Measurements from ENCODE around the gene CFB. TPM values are rescaled to one million over a fixed set of nuclear protein-coding genes. Genes with fewer than 3 reads are reported as not detected.
"Not testable (repeated sequence)": the region's sequence is repeated elsewhere in the genome, so short reads cannot be mapped to it uniquely, and the experiment has no call there.

CFB gene
- total RNA-seq, 2 experiments from 2014 or later: 0.58 to 0.60 TPM

DNA sequence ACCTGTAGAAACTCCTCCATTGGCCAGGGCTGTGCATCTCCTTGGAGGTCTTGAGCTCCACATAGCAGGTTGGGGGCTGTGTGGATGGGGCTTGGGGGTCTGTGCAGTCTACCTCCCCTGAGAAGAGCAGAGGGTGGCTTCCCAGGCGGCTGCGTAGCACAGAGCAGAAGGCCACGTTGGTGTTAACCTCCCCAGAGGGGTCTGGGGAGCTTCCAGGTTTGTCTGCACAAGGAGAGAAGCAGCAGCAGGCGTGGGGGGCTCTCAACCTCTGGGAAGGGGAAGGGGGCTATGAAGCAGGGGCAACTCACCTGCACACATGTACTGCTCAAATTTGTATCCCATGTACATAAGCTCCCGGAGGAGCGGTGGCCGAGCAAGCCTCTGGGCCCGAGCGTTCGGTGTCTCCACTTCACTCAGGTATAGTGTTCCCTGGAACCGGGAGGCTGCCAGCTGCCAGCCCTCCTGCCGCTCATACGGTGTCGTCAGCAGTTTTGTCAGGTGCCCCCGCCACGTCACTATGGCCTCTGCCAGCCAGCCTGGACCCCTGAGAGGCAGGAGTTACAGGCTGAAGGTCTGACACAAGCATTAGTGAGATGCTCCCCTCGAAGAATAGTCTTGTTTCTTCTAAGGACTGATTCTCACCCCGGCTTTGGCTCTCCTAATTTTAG, 24.8 kb downstream of the CFB start:
- H3K4me1 Mint-ChIP-seq: peaks cover 45% of the 10 kb centered on the region
- no peaks in the 10 kb centered on the region for H3K9me3 Mint-ChIP-seq
- H3K36me3 Mint-ChIP-seq (ENCODE audit: low read depth): peaks cover 46% of the 10 kb centered on the region
- CTCF ChIA-PET: interaction anchor here (1.2 to 3.0 kb wide), 4 partner anchors 10 to 107 kb away, joined by 3 to 13 read pairs (median 10); partner anchors contain the start of genes NELFE, NEU1 and SKIC2
- POLR2A ChIA-PET: interaction anchor here (1.2 to 8.3 kb wide), 8 partner anchors 11 to 235 kb away, joined by 3 to 162 read pairs (median 6); partner anchors contain the start of genes ATF6B, CLIC1, EHMT2 and NELFE
- peak overlapping the region; percentile 97 for H3K4me3 Mint-ChIP-seq
- no peaks in the 10 kb centered on the region for H3K27me3 Mint-ChIP-seq
- no peak for DNase-seq
- H3K27ac Mint-ChIP-seq: peak overlapping the region; percentile 99

DNA sequence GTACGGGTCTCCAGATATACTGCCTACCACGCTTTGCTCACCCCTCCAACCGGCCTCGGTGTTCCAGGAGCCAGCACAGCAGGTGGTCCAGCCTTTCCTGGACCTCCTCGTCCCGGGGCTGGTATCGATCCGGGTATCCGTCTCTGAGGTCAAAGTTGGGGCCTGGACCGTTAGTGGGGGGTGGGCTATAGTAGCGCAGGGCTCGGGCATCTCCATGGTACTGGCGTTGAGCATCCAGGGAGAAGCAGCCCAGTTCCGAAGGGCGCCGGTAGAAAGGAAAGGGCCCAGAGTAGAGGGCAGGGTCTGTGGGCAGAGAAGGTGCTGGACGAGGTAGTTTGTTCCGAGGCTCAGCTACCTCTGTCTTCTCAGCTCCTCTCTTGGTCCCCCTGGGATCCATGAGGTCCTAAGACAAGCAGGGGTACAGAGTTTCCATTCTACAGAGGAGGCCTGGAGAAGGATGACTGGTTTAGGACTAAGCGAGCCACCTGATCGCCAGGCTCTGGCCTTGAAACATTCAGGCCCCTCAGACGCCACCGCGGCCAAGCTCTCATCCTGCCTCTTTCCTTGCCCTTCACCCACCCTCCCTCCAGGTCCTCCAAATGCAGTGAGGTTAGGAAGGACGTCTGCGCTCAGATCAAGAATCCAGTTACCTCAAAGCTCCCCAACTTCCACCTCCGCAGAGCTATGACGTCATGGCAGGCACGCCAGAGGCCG, 25.5 kb downstream of the CFB start:
- no peaks in the 10 kb centered on the region for H3K9me3 Mint-ChIP-seq
- peaks cover 39% of the 10 kb centered on the region for H3K36me3 Mint-ChIP-seq (ENCODE audit: low read depth)
- ChIA-PET CTCF (interaction anchor here (0.6 to 3.0 kb wide), 8 partner anchors 11 to 1238 kb away, joined by 3 to 13 read pairs (median 4); partner anchors contain the start of genes NELFE, NEU1 and SKIC2), POLR2A (interaction anchor here (0.7 to 8.3 kb wide), 23 partner anchors 12 to 1000 kb away, joined by 3 to 162 read pairs (median 4); partner anchors contain the start of genes ATF6B, CFB, CLIC1 and CSNK2B)
- no peaks in the 10 kb centered on the region for H3K27me3 Mint-ChIP-seq
- no peak for DNase-seq
- peaks cover 45% of the 10 kb centered on the region for H3K4me1 Mint-ChIP-seq
- H3K4me3 Mint-ChIP-seq: peak overlapping the region; percentile 97
- H3K27ac Mint-ChIP-seq: peak overlapping the region; percentile 99

DNA sequence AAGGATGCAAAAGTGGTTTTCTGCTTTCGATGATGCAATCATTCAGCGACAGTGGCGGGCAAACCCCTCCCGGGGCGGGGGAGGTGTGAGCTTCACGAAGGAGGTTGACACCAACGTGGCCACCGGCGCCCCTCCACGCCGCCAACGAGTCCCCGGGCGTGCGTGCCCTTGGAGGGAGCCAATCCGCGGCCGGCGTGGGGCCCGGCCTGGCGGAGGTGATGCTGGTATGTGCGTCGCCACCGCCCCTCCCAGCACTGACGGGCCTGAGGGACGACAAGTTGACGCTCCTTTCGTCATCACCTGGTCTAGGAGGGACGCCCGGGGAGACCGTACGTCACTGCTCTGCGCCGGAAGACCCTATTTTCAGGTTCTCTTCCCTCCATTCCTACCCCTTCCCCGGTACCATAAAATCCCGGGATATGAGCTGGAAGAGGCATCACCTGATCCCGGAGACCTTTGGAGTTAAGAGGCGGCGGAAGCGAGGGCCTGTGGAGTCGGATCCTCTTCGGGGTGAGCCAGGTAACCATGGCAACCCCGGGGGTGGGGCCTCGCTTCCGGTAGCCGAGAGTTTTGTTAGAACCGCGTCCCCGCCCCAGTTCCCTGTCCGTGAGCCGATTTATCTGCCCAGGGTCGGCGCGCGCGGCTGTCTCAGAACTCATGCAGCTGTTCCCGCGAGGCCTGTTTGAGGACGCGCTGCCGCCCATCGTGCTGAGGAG, 26.3 kb downstream of the CFB start, which contains the start of gene DXO:
Gene DXO, minus strand, starts transcription at position 146 of the 716 bp plus-strand sequence. CDS start 463 bp downstream, outside the sequence.
- Mint-ChIP-seq H3K36me3 (ENCODE audit: low read depth) (peaks cover 33% of the 10 kb centered on the region), H3K27me3 (no peaks in the 10 kb centered on the region), H3K4me1 (peaks cover 45% of the 10 kb centered on the region), H3K27ac (peak within 1 kb of the TSS; percentile 99), H3K4me3 (peak within 1 kb of the TSS; percentile 97), H3K9me3 (no peaks in the 10 kb centered on the region)
- ChIA-PET POLR2A (interaction anchor here (0.7 to 8.3 kb wide), 24 partner anchors 12 to 1000 kb away, joined by 3 to 162 read pairs (median 4); partner anchors contain the start of genes ATF6B, CFB, CLIC1 and CSNK2B), CTCF (interaction anchor here (0.6 to 3.0 kb wide), 8 partner anchors 12 to 1238 kb away, joined by 3 to 13 read pairs (median 4); partner anchors contain the start of genes NELFE, NEU1 and SKIC2)
- DNase-seq: peak; percentile 98

DNA sequence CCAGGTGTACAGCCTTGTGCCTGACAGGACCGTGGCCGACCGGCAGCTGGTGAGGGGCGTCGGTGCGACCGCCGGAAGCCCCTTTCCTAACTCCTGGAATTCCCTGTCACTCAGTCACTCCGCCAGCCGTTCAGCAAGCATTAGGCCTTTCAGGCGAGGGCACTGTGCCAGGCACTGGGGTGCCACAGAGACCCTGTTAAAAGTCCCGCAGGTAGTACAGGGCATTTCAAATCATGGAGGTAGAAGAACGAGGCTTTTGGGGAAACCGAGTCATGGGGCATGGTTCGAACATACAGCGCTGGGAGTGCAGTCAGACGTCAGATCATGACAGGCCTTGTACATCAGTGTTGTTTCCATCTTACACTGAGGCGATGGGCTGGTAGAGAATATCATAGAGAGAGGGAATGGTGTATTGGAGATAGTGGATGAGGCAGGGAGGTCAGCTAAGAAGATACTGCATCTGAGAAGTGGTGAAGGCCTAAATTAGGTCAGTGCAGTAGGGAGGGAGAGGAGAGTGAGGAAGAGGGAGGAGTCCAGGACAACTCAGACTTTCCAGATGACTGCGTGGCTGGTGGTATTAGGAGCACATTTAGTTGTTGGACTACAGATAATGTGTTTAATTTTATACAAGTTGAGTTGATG, 26.9 kb downstream of the CFB start:
- POLR2A ChIA-PET: interaction anchor here (1.0 to 8.3 kb wide), 14 partner anchors 13 to 998 kb away, joined by 3 to 162 read pairs (median 4); partner anchors contain the start of genes CFB, CSNK2B, DDX39B and EHMT2
- no peak for DNase-seq
- Mint-ChIP-seq H3K27ac (peak overlapping the region; percentile 99), H3K27me3 (no peaks in the 10 kb centered on the region), H3K4me3 (peak overlapping the region; percentile 97), H3K4me1 (peaks cover 45% of the 10 kb centered on the region), H3K36me3 (ENCODE audit: low read depth) (peaks cover 26% of the 10 kb centered on the region), H3K9me3 (no peaks in the 10 kb centered on the region)
- CTCF ChIA-PET: interaction anchor here (1.2 to 3.0 kb wide), 4 partner anchors 14 to 109 kb away, joined by 3 to 13 read pairs (median 10); partner anchors contain the start of genes NELFE, NEU1 and SKIC2

DNA sequence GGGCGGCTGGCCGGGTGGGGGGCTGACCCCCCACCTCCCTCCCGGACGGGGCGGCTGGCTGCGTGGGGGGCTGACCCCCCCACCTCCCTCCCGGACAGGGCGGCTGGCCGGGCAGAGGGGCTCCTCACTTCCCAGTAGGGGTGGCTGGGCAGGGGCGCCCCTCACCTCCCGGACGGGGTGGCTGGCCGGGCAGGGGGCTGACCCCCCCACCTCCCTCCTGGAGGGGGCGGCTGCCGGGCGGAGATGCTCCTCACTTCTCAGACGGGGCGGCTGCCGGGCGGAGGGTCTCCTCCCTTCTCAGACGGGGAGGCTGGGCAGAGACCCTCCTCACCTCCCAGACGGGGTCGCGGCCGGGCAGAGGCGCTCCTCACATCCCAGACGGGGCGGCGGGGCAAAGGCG, 30.2 kb downstream of the CFB start:
- not testable (repeated sequence) for H3K27me3 Mint-ChIP-seq; H3K36me3 Mint-ChIP-seq (ENCODE audit: low read depth)
- H3K4me1 Mint-ChIP-seq: peaks cover 33% of the 10 kb centered on the region

DNA sequence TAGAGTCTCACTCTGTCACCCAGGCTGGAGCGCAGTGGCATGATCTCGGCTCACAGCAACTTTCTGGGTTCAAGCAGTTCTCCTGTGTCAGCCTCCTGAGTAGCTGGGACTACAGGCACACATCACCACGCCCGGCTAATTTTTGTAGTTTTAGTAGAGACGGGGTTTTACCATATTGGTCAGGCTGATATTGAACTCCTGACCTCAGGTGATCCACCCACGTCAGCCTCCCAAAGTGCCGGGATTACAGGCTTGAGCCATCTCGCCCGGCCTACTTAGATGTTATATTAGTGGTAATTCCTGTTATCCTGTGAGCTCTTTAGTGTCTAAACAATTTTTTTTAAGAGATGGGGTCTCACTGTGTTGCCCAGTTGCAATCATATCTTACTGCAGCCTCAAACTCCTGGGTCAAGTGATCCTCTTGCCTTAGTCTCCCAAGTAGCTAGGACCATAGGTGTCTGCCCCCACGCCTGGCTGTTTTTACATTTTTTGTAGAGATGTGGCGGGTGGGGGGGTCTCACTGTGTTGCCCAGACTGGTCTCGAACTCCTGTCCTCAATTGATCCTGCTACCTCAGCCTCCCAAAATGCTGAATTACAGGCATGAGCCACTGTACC, 32.0 kb downstream of the CFB start:
- Mint-ChIP-seq H3K27me3 (no peaks in the 10 kb centered on the region), H3K27ac (no peak overlapping the region)
- CTCF ChIA-PET: interaction anchor here (0.6 to 1.4 kb wide), 2 partner anchors 26 to 49 kb away, joined by 4 to 5 read pairs; no protein-coding TSS in a partner anchor

More for the DNA sequence above, 30.2 kb downstream of the CFB start:
- POLR2A ChIA-PET: interaction anchor here (8.3 kb wide), 1 partner anchor 16 kb away, joined by 162 read pairs; the partner anchor contains the start of genes NELFE and SKIC2
- DNase-seq, H3K27ac Mint-ChIP-seq, H3K9me3 Mint-ChIP-seq, H3K4me3 Mint-ChIP-seq, CTCF ChIA-PET: not testable (repeated sequence)

DNA sequence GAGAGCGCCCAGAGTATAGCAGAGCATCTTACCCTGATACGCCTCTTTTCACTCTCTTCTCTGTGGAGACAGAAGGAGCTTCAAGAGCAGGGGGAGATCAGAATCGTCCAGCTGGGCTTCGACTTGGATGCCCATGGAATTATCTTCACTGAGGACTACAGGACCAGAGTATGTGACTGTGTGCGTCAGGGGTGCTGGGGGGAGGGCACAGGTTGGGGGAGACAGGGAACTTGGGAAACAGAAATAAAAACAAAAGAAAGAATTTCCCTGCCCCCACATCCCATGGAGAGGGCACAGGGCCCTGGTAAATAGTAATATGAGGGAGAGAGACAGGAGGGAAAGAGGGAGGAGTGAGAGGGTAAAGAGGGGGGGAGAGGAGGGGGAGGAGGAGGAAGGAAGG, 32.9 kb downstream of the CFB start:
- no peaks in the 10 kb centered on the region for H3K27me3 Mint-ChIP-seq
- H3K9me3 Mint-ChIP-seq: no peaks in the 10 kb centered on the region
- H3K27ac Mint-ChIP-seq: peak overlapping the region; percentile 40
- no peak for DNase-seq
- ChIA-PET POLR2A (no interaction called here), CTCF (interaction anchor here (0.6 to 1.4 kb wide), 2 partner anchors 27 to 50 kb away, joined by 4 to 5 read pairs; no protein-coding TSS in a partner anchor)
- H3K4me1 Mint-ChIP-seq: peaks cover 10% of the 10 kb centered on the region
- H3K4me3 Mint-ChIP-seq: no peak overlapping the region
- H3K36me3 Mint-ChIP-seq (ENCODE audit: low read depth): no peaks in the 10 kb centered on the region

More for the DNA sequence above, 32.0 kb downstream of the CFB start:
- peaks cover 19% of the 10 kb centered on the region for H3K4me1 Mint-ChIP-seq
- H3K9me3 Mint-ChIP-seq: no peaks in the 10 kb centered on the region
- H3K36me3 Mint-ChIP-seq (ENCODE audit: low read depth): peaks cover 4% of the 10 kb centered on the region
- POLR2A ChIA-PET: no interaction called here
- no peak for DNase-seq
- H3K4me3 Mint-ChIP-seq: no peak overlapping the region

DNA sequence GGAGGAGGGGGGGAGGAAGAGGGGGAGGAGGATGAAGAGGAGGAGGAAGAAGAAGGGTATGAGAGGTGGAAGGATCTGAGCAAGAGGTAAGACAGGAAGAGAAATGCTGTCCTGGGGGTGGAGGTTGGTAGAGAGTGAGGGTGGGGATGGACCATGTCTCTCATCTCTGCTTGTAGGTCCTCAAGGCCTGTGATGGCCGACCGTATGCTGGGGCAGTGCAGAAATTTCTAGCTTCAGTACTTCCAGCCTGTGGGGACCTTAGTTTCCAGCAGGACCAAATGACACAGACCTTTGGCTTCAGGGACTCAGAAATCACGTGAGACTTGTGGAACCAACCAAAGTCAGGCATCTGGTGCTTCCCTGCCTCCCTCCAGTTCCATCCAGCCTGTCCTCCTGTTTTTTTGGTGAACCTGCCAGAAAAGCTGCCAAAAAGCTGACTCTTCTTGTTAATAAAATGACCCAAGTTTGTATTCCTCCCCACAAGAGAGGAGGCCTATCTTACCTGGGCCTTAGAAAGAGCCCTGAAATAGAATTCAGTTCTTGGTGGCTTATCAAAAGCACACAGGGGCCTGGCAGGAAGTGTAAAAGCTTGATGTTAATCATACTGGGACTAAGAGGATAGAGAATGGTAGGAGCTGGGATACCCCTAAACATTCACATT, 33.5 kb downstream of the CFB start:
- H3K36me3 Mint-ChIP-seq (ENCODE audit: low read depth): no peaks in the 10 kb centered on the region
- H3K27ac Mint-ChIP-seq: peak overlapping the region; percentile 27
- ChIA-PET CTCF (interaction anchor here (0.6 kb wide), 1 partner anchor 155 kb away, joined by 3 read pairs; no protein-coding TSS in a partner anchor), POLR2A (interaction anchor here (0.6 to 0.8 kb wide), 2 partner anchors 18 to 72 kb away, joined by 3 read pairs; no protein-coding TSS in a partner anchor)
- H3K9me3 Mint-ChIP-seq: no peaks in the 10 kb centered on the region
- H3K27me3 Mint-ChIP-seq: no peaks in the 10 kb centered on the region
- no peak for DNase-seq
- no peak overlapping the region for H3K4me3 Mint-ChIP-seq
- H3K4me1 Mint-ChIP-seq: peaks cover 6% of the 10 kb centered on the region

DNA sequence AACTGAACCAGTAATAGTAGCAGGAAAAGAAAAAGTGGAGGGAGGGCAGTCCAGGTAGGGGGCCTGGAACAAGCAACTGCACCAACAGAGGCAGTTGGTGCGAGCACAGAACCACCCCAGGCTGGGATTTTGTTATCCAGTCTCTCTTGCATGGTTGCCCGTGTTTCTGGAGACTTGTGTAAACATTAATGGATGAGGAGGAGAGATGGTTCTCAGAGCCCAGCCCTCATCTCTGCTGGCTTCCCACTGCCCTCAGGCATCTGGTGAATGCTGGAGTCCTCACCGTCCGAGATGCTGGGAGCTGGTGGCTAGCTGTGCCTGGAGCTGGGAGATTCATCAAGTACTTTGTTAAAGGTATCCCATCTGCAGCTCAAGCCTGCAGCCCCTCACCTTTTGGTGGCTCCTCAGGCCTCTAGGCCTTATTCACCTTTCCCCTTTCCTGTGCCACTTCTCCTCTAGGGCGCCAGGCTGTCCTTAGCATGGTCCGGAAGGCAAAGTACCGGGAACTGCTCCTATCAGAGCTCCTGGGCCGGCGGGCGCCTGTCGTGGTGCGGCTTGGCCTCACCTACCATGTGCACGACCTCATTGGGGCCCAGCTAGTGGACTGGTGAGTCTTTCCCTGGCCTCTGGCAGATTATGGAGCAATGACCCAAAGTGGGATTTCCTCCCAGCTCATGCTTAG, 34.4 kb downstream of the CFB start:
- H3K27me3 Mint-ChIP-seq; DNase-seq; H3K9me3 Mint-ChIP-seq; POLR2A ChIA-PET; H3K27ac Mint-ChIP-seq; H3K36me3 Mint-ChIP-seq (ENCODE audit: low read depth); H3K4me1 Mint-ChIP-seq; H3K4me3 Mint-ChIP-seq: not testable (repeated sequence)
- CTCF ChIA-PET: interaction anchor here (0.6 kb wide), 1 partner anchor 156 kb away, joined by 3 read pairs; no protein-coding TSS in a partner anchor

DNA sequence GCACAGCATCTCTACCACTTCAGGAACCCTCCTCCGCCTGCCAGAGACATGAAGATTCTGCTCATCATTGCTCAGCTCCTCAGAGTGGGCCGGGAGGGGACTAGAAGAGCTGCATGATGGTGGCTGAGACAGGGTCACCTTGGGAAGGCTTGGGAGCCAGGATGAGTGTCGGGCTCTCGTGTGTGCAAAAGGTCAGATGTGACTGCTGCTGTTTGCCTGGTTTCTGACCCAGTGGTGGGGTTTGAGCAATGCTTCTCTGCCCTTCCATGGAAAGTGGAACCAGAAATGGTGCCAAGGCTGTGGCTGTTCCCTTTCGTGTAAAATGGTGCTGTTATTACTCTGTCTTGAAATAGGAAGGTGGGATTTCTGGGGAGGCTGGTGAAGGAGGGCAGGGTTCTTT, 35.1 kb downstream of the CFB start:
- CTCF ChIA-PET; H3K36me3 Mint-ChIP-seq (ENCODE audit: low read depth); H3K27me3 Mint-ChIP-seq; H3K27ac Mint-ChIP-seq; H3K9me3 Mint-ChIP-seq; DNase-seq; POLR2A ChIA-PET; H3K4me1 Mint-ChIP-seq; H3K4me3 Mint-ChIP-seq: not testable (repeated sequence)

DNA sequence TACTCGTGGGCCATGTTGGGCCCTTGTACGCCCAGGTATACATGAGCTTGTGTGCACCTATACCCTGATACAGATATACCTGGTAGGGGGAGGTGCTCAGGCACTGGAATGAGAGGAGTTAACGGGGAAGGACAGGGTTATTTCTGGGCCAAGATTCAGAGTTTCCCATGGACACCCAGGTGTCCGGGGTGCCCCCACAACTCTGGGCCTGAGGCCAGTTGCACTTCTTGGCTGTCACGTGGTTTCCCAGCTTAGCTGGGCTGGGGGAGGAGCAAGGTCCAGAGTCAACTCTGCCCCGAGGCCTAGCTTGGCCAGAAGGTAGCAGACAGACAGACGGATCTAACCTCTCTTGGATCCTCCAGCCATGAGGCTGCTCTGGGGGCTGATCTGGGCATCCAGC, 35.8 kb downstream of the CFB start, which contains the start of gene C4A:
Gene C4A, plus strand, starts transcription at position 314 of the 400 bp plus-strand sequence. Its CDS starts 51 bp downstream, at position 365.
- CTCF ChIA-PET, POLR2A ChIA-PET, H3K27ac Mint-ChIP-seq: not testable (repeated sequence)

More for the DNA sequence above, 35.8 kb downstream of the CFB start, which contains the start of gene C4A:
- not testable (repeated sequence) for H3K4me1 Mint-ChIP-seq; H3K36me3 Mint-ChIP-seq (ENCODE audit: low read depth); H3K9me3 Mint-ChIP-seq; H3K27me3 Mint-ChIP-seq; DNase-seq; H3K4me3 Mint-ChIP-seq

Measured in activated CD4-positive, alpha-beta memory T cell treated with anti-CD3 and anti-CD28 coated beads, Interleukin-2, amount 10 ng/mL, durations not matched to agents 7 days and 5 days (primary cell).